Hematopoietic multipotent progenitor cell treated with erythropoietin and hydrocortisone succinate and interleukin-3 and kit ligand, for 17 days (in vitro differentiated cells): ENCODE data around the gene LARP1.
"Not testable (repeated sequence)": the region's sequence is repeated elsewhere in the genome, so short reads cannot be mapped to it uniquely, and the experiment has no call there.

Experiments
- DNase-seq: peaks from one replicate; pipeline ENCODE4 v3.0.0-alpha.2; 2015; ENCODE audit warnings: low spot score

LARP1 gene

DNA sequence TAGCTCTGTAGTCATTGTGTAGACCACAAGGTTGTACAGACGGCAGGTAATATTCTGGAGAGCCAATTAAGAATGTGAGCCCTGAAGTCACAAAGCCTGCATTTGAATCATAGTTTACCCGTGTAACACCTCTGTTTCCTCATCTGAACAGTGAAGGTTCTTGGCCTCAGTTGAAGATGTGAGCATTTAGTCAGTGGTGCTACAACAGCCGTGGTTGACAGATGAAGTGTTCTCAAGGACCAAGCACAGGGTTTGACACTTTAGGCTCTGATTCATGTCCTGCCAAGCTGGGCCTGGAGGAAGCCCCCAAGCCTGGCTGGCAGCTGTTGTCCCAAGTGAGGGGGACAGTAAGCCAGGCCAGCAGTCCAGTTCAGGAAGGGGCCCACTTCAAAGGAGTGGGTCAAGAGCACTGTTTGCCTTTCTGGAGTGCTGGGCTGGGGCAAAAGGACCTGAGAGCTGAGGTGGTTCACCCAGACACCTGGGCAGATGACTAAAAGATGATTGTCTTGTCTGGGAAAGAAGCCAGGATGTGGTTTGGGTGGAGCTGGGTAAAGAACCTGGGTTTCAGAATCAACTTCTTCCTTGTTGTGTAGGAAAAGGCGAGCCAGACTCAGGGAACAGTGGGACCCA is 74.5 kb downstream of the LARP1 start:
- DNase-seq, result no peak

DNA sequence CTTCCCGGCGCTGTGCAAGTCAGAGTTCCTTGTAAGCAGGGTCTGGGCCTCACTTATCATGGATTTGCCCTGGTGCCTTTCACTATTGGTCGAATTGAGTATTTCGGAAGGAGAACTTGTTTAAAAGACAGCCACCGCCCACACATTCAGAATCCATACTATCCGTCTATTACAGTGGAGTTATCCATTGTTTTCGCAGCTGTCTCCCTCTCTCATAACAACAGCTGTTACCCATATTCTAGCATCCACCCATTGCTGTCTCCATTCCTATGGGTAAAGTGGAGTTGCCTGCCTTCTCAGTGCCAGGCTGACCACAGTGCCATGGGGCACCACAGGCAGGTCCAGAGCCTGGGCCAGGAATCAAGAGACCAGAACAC is 75.0 kb downstream of the LARP1 start:
- DNase-seq, result no peak

DNA sequence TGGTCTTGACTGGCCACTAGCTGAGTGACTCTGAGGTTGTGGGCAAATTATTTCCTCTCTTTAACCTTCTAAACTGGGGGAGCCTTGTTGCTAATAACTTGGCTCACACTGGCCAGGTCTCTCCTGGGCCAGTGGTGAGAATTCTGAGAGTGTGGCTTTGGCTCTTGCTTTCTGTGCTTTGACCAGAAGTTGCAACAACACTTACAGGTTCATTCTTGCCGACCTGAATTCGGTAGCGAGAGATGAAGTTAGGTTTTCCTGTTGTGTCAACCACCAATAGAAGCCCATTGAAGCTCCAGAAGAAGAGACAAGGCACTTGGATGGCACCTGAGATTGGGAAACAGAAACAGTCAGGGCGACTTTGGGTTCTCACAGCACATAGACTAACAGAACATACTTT is 75.4 kb downstream of the LARP1 start:
- no peak for DNase-seq

DNA sequence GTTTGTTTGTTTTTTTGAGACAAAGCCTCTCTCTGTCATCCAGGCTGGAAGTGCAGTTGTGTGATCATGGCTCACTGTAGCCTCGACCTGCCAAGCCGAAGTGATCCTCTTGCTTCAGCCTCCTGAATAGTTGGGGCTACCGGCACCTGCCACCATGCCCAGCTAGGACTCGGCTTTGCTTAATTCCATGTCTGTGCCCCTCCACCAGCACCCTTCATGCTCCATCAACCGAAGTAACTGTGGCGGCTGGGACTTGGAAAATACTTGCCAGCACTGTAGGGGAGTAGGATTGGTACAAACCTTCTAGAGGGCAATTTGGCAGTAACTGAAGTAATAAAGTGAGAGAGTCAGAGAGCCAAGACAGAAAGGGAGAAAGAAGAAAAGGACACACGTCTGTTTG is 76.3 kb downstream of the LARP1 start:
- DNase-seq, result no peak

DNA sequence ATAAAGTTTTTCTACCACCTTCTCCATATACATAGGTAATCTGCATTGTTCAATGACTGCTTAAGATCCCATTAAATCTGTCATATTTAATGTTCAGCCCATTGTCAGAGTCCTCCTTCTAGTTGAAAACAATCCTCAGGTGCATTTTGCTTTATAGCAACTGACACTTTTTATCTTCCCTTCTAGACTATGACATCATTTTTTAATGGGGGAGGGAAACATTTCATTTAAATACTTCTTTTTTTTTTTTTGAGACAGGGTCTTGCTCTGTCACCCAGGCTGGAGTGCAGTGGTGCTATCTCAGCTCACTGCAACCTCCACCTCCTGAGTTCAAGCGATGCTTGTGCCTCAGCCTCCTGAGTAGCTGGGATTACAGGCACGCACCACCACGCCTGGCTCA is 77.6 kb downstream of the LARP1 start:
- not testable (repeated sequence) for DNase-seq

DNA sequence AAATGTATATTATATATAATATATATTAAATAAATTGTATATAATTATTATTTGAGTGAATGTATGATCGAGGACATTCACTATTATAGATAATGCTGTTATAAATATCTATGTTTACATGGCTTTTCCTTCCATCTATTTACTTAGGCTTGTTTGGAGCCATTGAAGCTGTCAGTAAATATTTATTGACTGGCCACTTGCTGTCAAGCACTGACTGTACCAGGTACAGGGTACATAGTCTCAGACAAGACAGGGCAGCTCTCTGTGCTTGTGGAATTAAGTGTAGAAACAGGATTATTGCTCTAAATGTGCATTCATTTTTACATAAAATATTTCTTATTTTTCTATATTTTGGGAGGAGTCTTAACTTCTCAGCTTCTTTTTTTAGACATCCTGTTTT is 78.9 kb downstream of the LARP1 start:
- DNase-seq, result peak; percentile 56

DNA sequence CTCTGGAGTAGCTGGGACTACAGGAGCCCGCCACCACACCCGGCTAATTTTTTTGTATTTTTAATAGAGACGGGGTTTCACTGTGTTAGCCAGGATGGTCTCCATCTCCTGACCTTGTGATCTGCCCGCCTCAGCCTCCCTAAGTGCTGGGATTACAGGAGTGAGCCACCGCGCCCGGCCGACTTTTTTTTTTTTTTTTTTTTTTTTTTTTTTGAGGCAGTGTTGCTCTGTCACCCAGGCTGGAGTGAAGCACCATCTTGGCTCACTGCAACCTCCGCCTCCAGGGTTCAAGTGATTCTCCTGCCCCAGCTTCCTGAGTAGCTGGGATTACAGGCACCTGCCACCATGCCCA is 80.5 kb downstream of the LARP1 start:
- DNase-seq, result not testable (repeated sequence)

DNA sequence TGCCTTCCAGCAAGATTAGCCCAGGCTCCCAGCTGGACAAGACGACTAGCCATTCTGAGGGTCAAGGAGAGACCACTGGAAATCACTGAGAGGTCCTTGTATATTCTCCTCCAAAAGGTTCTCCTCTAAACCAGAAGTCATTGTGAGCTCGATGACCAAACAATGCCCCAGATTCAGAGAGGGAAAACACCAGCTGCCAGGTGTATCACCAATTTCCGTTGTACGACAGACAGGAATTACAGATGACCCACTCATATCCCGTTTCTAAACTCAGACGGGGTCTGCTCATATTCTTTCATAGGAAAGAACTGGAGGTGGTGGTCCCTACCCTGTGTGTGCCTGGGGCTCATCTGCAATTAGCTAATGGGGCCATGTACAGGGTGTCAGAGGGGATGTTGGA is 81.0 kb downstream of the LARP1 start:
- DNase-seq, result no peak

DNA sequence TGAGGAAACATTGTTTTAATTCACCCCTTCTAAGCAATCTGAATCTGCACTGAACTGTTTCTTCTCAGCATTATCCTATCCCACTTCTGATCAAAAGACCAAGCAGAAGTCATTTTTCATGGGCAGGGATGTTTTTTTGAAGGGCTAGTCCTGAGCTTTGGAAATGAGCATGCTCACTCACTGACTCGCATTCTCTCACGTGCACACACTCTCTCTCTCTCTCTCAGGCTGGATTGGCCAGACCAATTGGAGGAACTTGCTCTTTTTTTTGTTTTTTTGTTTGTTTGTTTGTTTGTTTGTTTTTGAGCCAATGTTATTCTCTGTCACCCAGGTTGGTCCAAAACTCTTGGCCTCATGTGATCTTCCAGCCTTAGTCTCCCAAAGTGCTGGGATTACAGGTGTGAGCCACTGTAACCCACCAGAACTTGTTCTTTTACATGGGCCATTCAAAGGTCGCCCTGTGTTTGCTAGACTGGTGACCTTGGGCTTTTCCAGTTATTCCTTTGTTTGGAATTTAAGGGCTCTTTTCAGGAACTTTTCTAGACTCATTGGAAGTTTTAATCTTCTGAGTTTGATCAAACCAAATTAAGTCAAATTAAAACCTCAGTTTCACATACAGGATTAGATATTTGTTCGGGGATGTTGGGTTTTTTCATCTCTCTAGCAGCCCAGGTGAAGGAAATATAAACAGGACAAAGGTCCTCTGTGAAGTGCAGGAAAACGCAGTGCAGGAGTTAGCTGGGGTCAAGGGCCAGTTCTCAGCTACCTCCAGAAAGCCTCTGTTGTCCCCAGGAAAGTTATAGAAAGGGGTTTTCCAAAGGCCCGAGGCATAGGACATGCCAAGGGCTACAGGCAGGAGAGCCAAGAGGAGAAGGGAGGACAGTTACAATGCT is 82.1 kb downstream of the LARP1 start:
- no peak for DNase-seq

DNA sequence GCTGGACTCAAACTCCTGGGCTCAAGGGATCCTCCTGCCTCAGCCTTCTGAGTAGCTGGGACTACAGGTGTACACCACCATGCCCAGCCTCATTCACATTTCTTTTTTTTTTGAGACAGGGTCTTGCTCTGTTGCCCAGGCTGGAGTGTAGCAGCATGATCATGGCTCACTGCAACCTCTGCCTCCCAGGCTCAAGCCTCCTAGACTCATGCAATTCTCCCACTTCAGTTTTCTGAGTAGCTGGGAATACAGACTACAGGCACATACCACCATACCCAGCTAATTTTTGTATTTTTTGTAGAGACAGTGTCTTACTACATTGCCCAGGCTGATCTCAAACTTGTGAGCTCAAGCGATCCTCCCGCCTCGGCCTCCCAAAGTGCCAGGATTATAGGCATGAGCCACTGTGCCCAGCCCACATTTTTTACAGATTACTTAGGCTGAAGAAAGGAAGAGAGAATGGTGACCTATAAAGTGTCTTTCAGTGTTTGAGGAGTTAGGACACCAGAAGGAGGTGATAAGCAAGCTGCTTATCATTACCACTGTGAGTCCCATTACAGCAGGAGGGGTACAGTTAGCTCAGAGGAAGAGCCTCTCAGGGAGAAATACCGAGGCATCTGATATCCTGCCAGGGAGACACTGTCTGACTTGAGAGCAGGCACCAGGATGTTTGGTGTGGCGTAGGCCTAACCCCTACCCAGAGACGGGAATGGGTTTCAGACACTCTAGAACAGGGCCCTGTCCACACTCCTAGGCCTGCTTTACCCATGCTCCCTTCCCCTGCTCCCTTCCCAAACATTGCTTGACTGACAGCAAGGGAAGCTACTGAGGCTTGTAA is 85.5 kb downstream of the LARP1 start:
- peak; percentile 68 for DNase-seq

DNA sequence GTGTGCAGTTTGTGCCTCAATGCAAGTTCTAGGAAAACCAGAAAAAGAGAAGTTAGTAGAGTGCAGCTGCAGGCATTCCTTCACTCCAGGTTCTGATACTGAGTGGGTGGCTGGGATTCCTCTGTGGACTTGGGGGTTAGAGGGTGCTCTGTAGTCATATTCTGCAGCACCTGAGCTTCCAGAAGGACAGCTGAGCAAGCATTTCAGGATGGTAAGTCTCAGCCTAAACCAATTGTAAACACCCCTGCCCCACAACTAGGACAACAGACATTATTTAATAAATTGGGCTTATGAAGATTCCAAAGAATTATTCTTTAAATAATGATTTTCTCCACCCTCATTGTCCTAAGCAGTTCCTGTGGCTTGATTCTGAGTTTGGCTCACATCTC is 86.1 kb downstream of the LARP1 start:
- DNase-seq, result no peak

DNA sequence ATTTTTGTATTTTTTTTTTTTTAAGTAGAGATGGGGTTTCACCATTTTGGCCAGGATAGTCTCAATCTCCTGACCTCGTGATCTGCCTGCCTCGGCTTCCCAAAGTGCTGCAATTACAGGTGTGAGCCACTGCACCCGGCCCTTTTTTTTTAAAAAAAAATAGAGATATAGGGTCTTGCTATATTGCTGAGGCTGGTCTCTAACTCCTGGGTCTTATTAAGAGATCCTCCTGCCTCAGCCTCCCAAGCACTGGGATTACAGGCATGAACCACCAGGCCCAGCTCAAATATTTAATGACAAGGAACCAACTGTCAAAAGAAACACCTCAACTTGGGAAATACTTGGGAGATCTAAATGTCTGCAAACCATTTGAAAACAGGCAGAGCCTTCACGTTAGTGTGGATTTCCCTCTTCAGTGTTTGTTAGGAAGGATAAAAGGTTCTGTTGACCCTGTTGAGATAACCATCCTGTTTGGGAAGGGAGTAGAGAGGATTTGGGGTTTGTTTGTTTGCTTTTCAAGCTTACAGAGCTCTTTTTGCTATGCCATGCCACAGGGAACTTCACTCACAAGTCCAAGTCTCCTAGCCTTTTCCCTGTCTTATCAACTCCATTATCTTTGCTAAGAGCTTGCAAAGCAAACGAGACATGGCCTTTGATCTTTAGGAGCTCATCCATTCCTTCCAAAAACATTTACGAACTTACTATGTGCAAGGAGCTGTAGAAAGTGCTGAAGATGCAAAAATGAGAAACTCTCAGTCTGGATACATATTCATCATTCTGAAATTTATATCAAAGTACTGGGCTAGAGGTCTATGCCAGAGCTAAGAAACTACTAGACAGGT is 87.7 kb downstream of the LARP1 start:
- DNase-seq, result no peak

DNA sequence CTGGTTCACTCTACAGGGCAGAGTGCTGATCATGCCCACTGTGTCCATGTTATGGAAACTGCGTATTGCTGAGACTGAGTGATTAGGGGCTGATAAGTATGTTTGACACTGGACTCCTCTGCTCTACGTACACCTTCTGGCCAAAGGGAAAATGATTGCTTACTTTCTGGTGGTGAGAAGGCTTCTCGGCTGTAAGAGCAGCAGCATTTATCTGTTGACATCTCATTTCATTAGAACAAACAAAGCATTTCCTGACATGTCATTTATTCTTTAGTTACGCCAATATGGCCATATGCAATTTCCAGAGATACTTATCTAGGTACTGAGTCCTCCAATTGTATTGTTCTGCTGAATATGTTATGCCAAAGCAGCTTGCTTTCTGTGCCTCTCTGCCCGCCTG is 89.6 kb downstream of the LARP1 start:
- DNase-seq, result no peak

DNA sequence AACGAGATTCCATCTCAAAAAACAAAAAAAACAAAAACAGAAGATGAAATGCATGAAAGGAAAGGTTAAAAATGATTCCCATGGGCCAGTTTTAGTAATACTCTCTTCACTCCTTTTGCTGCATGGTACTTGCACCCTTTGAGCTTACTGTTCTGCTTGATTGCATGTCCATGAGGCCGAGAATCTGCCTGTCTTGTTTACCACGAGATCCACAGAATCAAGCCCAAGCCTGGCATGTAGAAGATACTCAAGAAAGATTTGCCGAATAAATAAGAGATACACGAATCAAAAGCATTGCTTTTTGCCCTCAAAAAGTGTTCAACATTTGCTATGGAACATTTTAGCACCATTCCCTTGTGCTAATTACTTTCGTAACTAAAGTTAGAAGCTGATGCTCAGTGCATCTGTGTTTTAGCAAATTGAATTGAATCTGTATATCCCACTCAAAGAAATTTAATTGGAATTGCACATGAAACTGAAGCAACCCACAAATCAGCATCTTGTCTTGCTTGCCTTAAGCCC is 94.1 kb downstream of the LARP1 start:
- no peak for DNase-seq

DNA sequence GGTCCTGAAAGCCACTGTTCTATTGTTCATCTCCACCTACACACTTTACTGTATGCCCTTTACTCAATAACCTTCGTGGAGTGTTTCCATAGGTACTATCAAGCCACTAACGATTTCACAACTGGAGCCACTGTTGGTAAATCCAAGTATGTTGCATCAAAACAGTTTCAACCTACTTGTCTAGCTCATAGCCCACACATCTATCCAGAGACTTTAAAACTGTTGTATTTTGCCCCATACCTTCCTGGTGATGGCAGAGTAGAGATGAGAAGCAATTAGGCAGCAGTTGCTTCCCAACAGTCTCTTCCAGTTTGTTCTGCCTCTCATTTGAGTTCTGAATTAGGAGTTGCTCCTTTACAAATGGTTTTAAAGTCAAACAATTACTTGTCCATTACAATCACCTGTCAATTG is 94.6 kb downstream of the LARP1 start:
- DNase-seq, result no peak

DNA sequence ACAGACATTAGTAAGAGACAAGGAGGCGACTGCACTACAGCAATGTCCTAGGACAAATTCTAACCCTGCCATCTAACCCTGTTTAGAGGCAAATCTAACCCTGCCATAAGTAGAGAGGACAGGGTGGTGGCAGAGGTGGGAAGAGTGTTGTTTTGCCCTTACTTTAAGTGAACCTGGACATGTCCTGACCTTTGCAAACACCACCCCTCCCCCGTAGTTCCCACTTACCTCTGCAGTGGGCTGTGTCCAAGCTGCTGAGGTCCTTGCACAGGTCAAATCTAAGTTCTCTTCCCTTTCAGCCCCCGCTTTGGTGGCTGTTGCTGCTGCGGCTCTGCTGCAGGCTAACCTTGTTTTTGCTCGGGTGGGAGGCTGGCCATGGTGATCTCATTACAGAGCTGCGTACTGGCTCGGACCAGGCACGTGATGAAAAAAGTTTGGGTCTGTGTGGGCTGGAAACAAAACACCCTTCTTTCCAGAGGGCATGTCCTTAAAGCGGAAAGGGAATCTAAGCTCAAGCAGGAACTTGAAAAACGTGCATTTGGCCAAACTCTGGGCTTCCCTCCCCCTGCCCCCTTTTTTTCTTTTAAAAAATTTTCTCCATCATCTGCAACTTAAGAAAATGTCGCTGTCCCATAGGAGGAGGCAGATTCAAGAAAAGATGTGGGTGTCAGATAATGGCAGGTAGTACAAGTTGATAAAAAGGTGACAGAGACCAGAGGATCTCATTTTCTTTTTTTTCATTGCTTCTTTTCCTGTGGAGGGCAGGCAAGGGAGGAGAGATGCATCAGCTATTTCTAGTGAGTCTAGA is 95.3 kb downstream of the LARP1 start, which contains the start of gene FAXDC2:
Gene FAXDC2, minus strand, starts transcription at position 349 of the 808 bp plus-strand sequence. CDS start 12,425 bp downstream, outside the sequence.
- no peak for DNase-seq

DNA sequence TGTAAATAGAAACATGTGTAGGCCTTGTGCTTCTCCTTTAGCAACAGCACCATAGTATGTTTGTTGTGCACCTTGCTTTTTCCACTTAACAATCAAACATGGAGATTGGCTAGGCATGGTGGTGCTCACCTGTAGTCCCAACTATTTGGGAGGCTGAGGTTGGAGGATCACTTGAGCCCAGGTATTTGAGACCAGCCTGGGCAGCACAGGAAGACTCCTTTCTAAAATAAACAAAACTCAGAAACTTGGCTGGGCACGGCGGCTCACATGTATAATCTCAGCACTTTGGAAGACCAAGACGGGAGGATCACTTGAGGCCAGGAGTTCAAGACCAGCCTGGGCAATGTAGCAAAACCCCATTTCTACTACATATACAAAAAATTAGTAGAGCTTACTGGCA is 96.2 kb downstream of the LARP1 start:
- no peak for DNase-seq

DNA sequence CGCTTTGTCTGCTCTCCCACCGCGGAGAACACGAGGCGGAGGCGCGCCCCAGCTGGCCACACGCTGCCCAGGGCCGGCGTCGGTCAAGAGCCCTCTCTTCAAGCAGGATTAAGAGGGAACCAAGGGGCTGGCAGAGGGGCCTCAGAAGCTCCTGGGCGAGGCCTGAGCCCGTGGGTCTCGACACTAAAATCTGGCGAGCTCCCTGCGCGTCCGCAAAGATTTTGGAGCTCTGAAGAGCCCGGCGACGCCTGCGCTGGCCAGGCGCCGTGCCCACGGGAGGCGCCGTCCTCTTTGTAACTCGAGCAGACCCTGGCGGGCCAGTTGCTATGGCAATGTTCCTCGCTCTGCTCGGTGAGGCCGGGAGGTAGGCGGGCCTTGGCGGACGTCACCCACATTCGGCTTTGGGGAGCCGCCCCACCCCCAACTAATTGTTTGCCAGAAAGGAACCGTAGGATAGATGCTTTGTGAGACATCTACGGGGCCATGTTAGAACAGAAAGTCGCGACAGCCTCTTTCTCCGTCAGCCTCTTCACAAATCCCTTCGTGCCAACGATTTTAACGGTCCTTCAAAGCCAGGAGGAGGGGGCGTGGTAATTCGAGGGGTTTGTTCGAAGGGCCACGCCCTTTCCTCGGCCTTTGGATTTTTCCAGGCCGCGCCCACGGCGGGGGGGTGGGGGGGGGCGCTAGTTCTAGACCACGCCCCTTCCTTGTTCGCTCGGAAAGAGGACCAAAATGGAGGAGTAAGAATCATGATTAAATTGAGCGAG is 102.5 kb downstream of the LARP1 start:
- DNase-seq, result peak; percentile 87

DNA sequence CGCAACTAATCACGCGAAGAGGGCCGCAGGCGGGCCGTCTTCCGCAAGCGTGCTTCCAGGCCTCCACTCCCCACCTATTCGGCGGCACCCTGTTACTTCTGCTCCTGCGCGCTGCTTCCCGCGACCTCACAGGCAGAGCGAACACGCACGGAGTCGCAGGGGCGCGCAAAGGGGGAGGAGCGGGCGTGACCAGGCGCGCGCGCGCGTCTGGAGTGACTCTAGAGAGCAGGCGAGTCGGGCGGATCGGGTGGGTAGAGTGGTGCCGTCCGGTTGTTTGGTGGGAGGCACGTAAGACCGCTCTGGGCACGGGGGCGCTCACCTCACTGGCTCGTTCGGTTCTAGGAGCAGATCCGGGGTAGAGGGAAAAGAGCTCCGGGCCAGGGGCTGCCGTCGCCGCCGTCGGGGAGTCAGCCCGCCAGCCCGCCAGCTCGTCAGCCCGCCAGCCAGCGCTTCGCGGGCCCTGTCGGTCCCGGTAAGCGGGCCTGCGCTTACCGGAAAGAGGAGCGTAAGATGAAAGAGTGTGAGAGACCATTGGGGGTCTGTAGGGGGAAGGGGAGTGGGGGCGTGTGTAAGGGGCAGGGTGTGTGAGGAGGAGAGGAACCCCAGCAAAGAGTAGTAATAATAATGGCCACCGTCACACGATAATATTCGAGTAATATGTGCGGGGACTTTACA is 103.3 kb downstream of the LARP1 start, which contains the start of gene CNOT8:
Gene CNOT8, plus strand, starts transcription at position 331 of the 675 bp plus-strand sequence. CDS start 4,652 bp downstream, outside the sequence.
- DNase-seq, result peak; percentile 92
